Measurements from ENCODE around the gene DIAPH3.

DNA sequence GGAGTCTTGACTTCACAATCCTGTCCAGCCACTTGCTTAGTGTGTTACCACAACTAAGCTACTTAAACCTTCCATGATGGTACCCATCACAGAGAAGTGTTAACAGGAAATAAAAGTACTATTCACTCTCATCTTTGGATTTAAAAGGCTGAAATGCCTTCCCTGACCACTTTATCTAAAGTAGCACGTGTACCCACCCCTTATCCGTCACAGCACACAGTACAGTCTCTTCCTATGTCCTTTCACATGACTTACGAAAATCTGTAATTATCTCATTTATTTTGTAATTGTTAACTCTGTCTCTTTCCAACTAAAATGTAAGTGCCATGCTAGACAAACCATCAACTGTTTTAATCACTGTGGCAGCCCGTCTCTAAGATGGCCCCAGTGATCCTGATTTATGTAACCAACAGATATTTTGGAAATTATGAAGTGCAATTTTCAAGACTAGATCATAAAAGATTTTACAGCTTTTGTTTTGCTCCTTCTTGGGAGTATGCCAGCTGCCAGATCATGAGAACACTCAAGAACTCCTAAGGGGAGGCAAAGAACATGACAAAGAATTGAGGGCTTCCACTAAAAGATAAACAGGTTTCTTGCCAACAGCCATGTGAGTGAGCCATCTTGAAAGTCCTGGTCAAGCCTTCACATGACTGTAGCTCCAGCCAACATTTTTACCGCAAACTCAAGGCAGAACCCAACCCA, 44.9 kb downstream of the DIAPH3 start:
- TF ChIP-seq CTCF (conservative IDR thresholded peaks at IDR 0.05; ENCODE audit: low read depth, low read length) (no peak), EZH2 (IDR thresholded peaks at IDR 0.05; ENCODE audit: borderline replicate concordance, low read depth, low read length, poor library complexity, severe bottlenecking) (no peak)

All from A673 (cell line).